ENCODE measurements around the gene ADAT2.
"Not testable (repeated sequence)": the region's sequence is repeated elsewhere in the genome, so short reads cannot be mapped to it uniquely, and the experiment has no call there.

ADAT2 gene

GRCh38 chr6:143471822-143472221, 21.3 kb upstream of the ADAT2 start:
- Histone ChIP-seq H3K4me1 (ENCODE audit: control insufficient read depth in 1 of 2, insufficient read depth in 2 of 2, low read length in 2 of 2) (no peaks in the 10 kb centered on the region), H3K4me3 (ENCODE audit: low read depth in 1 of 2, low read length in 2 of 2) (no peak overlapping the region), H3K36me3 (ENCODE audit: control insufficient read depth in 1 of 2, insufficient read depth in 2 of 2, low read length in 2 of 2) (peaks cover 0 to 26% of the 10 kb centered on the region in 2 donors), H3K27ac (ENCODE audit: low read depth, low read length) (no peak overlapping the region), H3K9me3 (ENCODE audit: control insufficient read depth in 1 of 2, low read length in 2 of 2) (no peaks in the 10 kb centered on the region), H3K9ac (ENCODE audit: low read depth in 1 of 2, low read length in 2 of 2) (no peak overlapping the region), H3K27me3 (ENCODE audit: control insufficient read depth in 1 of 2, insufficient read depth in 2 of 2, low read length in 2 of 2) (no peaks in the 10 kb centered on the region)

GRCh38 chr6:143468823-143469222, 18.3 kb upstream of the ADAT2 start:
- not testable (repeated sequence) for H3K27me3 ChIP-seq (ENCODE audit: control insufficient read depth in 1 of 2, insufficient read depth in 2 of 2, low read length in 2 of 2); H3K9me3 ChIP-seq (ENCODE audit: control insufficient read depth in 1 of 2, low read length in 2 of 2); H3K4me3 ChIP-seq (ENCODE audit: low read depth in 1 of 2, low read length in 2 of 2); H3K27ac ChIP-seq (ENCODE audit: low read depth, low read length); H3K4me1 ChIP-seq (ENCODE audit: control insufficient read depth in 1 of 2, insufficient read depth in 2 of 2, low read length in 2 of 2); H3K9ac ChIP-seq (ENCODE audit: low read depth in 1 of 2, low read length in 2 of 2)
- peaks cover 0 to 19% of the 10 kb centered on the region in 2 donors for H3K36me3 ChIP-seq (ENCODE audit: control insufficient read depth in 1 of 2, insufficient read depth in 2 of 2, low read length in 2 of 2)

- no peak overlapping the region for H3K9ac ChIP-seq (ENCODE audit: low read depth in 1 of 2, low read length in 2 of 2)
- H3K9me3 ChIP-seq (ENCODE audit: control insufficient read depth in 1 of 2, low read length in 2 of 2) = no peaks in the 10 kb centered on the region
- no peak overlapping the region for H3K4me3 ChIP-seq (ENCODE audit: low read depth in 1 of 2, low read length in 2 of 2)
- no peaks in the 10 kb centered on the region for H3K4me1 ChIP-seq (ENCODE audit: control insufficient read depth in 1 of 2, insufficient read depth in 2 of 2, low read length in 2 of 2)
- peaks cover 0 to 17% of the 10 kb centered on the region in 2 donors for H3K36me3 ChIP-seq (ENCODE audit: control insufficient read depth in 1 of 2, insufficient read depth in 2 of 2, low read length in 2 of 2)
- no peaks in the 10 kb centered on the region for H3K27me3 ChIP-seq (ENCODE audit: control insufficient read depth in 1 of 2, insufficient read depth in 2 of 2, low read length in 2 of 2)
- H3K27ac ChIP-seq (ENCODE audit: low read depth, low read length) = no peak overlapping the region
Observed at GRCh38 chr6:143468026-143468425, 17.5 kb upstream of the ADAT2 start.

- no peaks in the 10 kb centered on the region for H3K4me1 ChIP-seq (ENCODE audit: control insufficient read depth in 1 of 2, insufficient read depth in 2 of 2, low read length in 2 of 2)
- H3K9me3 ChIP-seq (ENCODE audit: control insufficient read depth in 1 of 2, low read length in 2 of 2) = no peaks in the 10 kb centered on the region
- H3K27me3 ChIP-seq (ENCODE audit: control insufficient read depth in 1 of 2, insufficient read depth in 2 of 2, low read length in 2 of 2) = no peaks in the 10 kb centered on the region
- H3K27ac ChIP-seq (ENCODE audit: low read depth, low read length) = no peak overlapping the region
- no peak overlapping the region for H3K9ac ChIP-seq (ENCODE audit: low read depth in 1 of 2, low read length in 2 of 2)
- peaks cover 0 to 6% of the 10 kb centered on the region in 2 donors for H3K36me3 ChIP-seq (ENCODE audit: control insufficient read depth in 1 of 2, insufficient read depth in 2 of 2, low read length in 2 of 2)
- no peak overlapping the region for H3K4me3 ChIP-seq (ENCODE audit: low read depth in 1 of 2, low read length in 2 of 2)
Observed at GRCh38 chr6:143465546-143465945, 15.1 kb upstream of the ADAT2 start.

GRCh38 chr6:143457563-143458359, 7.3 kb upstream of the ADAT2 start:
- Histone ChIP-seq H3K9ac (ENCODE audit: low read depth in 1 of 2, low read length in 2 of 2) (no peak overlapping the region), H3K27me3 (ENCODE audit: control insufficient read depth in 1 of 2, insufficient read depth in 2 of 2, low read length in 2 of 2) (no peaks in the 10 kb centered on the region), H3K36me3 (ENCODE audit: control insufficient read depth in 1 of 2, insufficient read depth in 2 of 2, low read length in 2 of 2) (peaks cover 0 to 4% of the 10 kb centered on the region in 2 donors), H3K9me3 (ENCODE audit: control insufficient read depth in 1 of 2, low read length in 2 of 2) (no peaks in the 10 kb centered on the region), H3K4me1 (ENCODE audit: control insufficient read depth in 1 of 2, insufficient read depth in 2 of 2, low read length in 2 of 2) (no peaks in the 10 kb centered on the region), H3K27ac (ENCODE audit: low read depth, low read length) (no peak overlapping the region), H3K4me3 (ENCODE audit: low read depth in 1 of 2, low read length in 2 of 2) (no peak overlapping the region)

- Histone ChIP-seq H3K27me3 (ENCODE audit: control insufficient read depth in 1 of 2, insufficient read depth in 2 of 2, low read length in 2 of 2) (no peaks in the 10 kb centered on the region), H3K36me3 (ENCODE audit: control insufficient read depth in 1 of 2, insufficient read depth in 2 of 2, low read length in 2 of 2) (no peaks in the 10 kb centered on the region), H3K4me3 (ENCODE audit: low read depth in 1 of 2, low read length in 2 of 2) (peak overlapping the region; percentile 90 to 99), H3K4me1 (ENCODE audit: control insufficient read depth in 1 of 2, insufficient read depth in 2 of 2, low read length in 2 of 2) (peaks cover 15 to 16% of the 10 kb centered on the region in 2 donors), H3K27ac (ENCODE audit: low read depth, low read length) (no peak overlapping the region), H3K9ac (ENCODE audit: low read depth in 1 of 2, low read length in 2 of 2) (peak overlapping the region; percentile 90 to 91), H3K9me3 (ENCODE audit: control insufficient read depth in 1 of 2, low read length in 2 of 2) (no peaks in the 10 kb centered on the region)
Observed at GRCh38 chr6:143451531-143451930, 1.0 kb upstream of the ADAT2 start.

GRCh38 chr6:143449714-143450452, 612 bp downstream of the ADAT2 start:
- Histone ChIP-seq H3K36me3 (ENCODE audit: control insufficient read depth in 1 of 2, insufficient read depth in 2 of 2, low read length in 2 of 2) (no peaks in the 10 kb centered on the region), H3K27me3 (ENCODE audit: control insufficient read depth in 1 of 2, insufficient read depth in 2 of 2, low read length in 2 of 2) (no peaks in the 10 kb centered on the region), H3K9ac (ENCODE audit: low read depth in 1 of 2, low read length in 2 of 2) (peak overlapping the region; percentile 90 to 91), H3K9me3 (ENCODE audit: control insufficient read depth in 1 of 2, low read length in 2 of 2) (no peaks in the 10 kb centered on the region), H3K4me3 (ENCODE audit: low read depth in 1 of 2, low read length in 2 of 2) (peak overlapping the region; percentile 90 to 99), H3K27ac (ENCODE audit: low read depth, low read length) (peak overlapping the region; percentile 36), H3K4me1 (ENCODE audit: control insufficient read depth in 1 of 2, insufficient read depth in 2 of 2, low read length in 2 of 2) (peaks cover 15 to 16% of the 10 kb centered on the region in 2 donors)

GRCh38 chr6:143449082-143449713, 1.3 kb downstream of the ADAT2 start:
- Histone ChIP-seq H3K4me1 (ENCODE audit: control insufficient read depth in 1 of 2, insufficient read depth in 2 of 2, low read length in 2 of 2) (peaks cover 15 to 16% of the 10 kb centered on the region in 2 donors), H3K36me3 (ENCODE audit: control insufficient read depth in 1 of 2, insufficient read depth in 2 of 2, low read length in 2 of 2) (no peaks in the 10 kb centered on the region), H3K4me3 (ENCODE audit: low read depth in 1 of 2, low read length in 2 of 2) (peak overlapping the region; percentile 90 to 99), H3K27ac (ENCODE audit: low read depth, low read length) (no peak overlapping the region), H3K27me3 (ENCODE audit: control insufficient read depth in 1 of 2, insufficient read depth in 2 of 2, low read length in 2 of 2) (no peaks in the 10 kb centered on the region), H3K9ac (ENCODE audit: low read depth in 1 of 2, low read length in 2 of 2) (peak overlapping the region; percentile 90 to 91), H3K9me3 (ENCODE audit: control insufficient read depth in 1 of 2, low read length in 2 of 2) (no peaks in the 10 kb centered on the region)

- H3K9me3 ChIP-seq (ENCODE audit: control insufficient read depth in 1 of 2, low read length in 2 of 2); H3K9ac ChIP-seq (ENCODE audit: low read depth in 1 of 2, low read length in 2 of 2); H3K36me3 ChIP-seq (ENCODE audit: control insufficient read depth in 1 of 2, insufficient read depth in 2 of 2, low read length in 2 of 2); H3K27me3 ChIP-seq (ENCODE audit: control insufficient read depth in 1 of 2, insufficient read depth in 2 of 2, low read length in 2 of 2); H3K27ac ChIP-seq (ENCODE audit: low read depth, low read length); H3K4me3 ChIP-seq (ENCODE audit: low read depth in 1 of 2, low read length in 2 of 2): not testable (repeated sequence)
- H3K4me1 ChIP-seq (ENCODE audit: control insufficient read depth in 1 of 2, insufficient read depth in 2 of 2, low read length in 2 of 2) = peaks cover 15 to 16% of the 10 kb centered on the region in 2 donors
Observed at GRCh38 chr6:143447865-143448264, 2.6 kb downstream of the ADAT2 start.

GRCh38 chr6:143443096-143443495, 7.4 kb downstream of the ADAT2 start:
- Histone ChIP-seq H3K9ac (ENCODE audit: low read depth in 1 of 2, low read length in 2 of 2) (no peak overlapping the region), H3K9me3 (ENCODE audit: control insufficient read depth in 1 of 2, low read length in 2 of 2) (no peaks in the 10 kb centered on the region), H3K27me3 (ENCODE audit: control insufficient read depth in 1 of 2, insufficient read depth in 2 of 2, low read length in 2 of 2) (no peaks in the 10 kb centered on the region), H3K4me3 (ENCODE audit: low read depth in 1 of 2, low read length in 2 of 2) (no peak overlapping the region), H3K27ac (ENCODE audit: low read depth, low read length) (no peak overlapping the region), H3K4me1 (ENCODE audit: control insufficient read depth in 1 of 2, insufficient read depth in 2 of 2, low read length in 2 of 2) (no peaks in the 10 kb centered on the region), H3K36me3 (ENCODE audit: control insufficient read depth in 1 of 2, insufficient read depth in 2 of 2, low read length in 2 of 2) (peaks cover 0 to 10% of the 10 kb centered on the region in 2 donors)
